GM21737 (cell line): ENCODE measurements around the gene ZNF568.
A peak's percentile ranks its signal among the peaks of the same experiment; 100 is the strongest.

Experiments used
- ATAC-seq: cut with Tn5 transposase; IDR thresholded peaks from one replicate; pipeline ENCODE4 v1.9.1; 2021; ENCODE audit warnings: mild to moderate bottlenecking, moderate library complexity; ENCODE audit not compliant: unreplicated experiment

The ZNF568 gene

GRCh38 chr19:36915992-36916830, at the start of gene ZNF568, which contains the start of gene ZNF829:
Gene ZNF568, plus strand, starts transcription at chr19:36916332. Its CDS starts 6,439 bp downstream, at chr19:36922771.
Gene ZNF829, minus strand, starts transcription at chr19:36916291. Its CDS starts 1,124 bp downstream, at chr19:36915167.
- ATAC-seq, result peak; percentile 87

GRCh38 chr19:36876993-36877938, 38.9 kb upstream of the ZNF568 start:
- no peak for ATAC-seq

DNA sequence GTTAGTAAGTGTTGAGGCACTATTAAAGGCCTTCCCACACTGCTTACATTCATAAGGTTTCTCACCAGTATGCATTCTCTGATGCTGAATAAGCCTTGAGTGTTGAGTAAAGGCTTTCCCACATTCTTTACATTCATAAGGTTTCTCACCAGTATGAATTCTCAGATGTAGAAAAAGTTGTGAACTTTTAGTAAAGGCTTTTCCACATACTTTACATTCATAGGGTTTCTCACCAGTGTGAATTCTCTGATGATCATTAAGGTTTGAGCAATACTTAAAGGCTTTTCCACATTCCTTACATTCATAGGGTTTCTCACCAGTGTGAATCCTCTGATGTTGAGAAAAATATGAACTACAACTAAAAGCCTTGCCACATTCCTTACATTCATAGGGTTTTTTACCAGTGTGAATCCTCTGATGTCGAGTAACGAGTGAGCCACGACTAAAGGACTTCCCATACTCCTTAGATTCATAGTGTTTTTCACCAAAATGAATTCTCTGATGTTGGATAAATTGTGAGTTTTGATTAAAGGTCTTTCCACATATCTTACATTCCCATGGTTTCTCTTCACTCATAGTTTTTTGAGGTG, 24.3 kb upstream of the ZNF568 start:
- no peak for ATAC-seq

GRCh38 chr19:36894849-36895383, 21.2 kb upstream of the ZNF568 start:
- no peak for ATAC-seq

- no peak for ATAC-seq
Observed at GRCh38 chr19:36898422-36898821, 17.7 kb upstream of the ZNF568 start.

GRCh38 chr19:36916991-36917390, 859 bp downstream of the ZNF568 start:
- no peak for ATAC-seq

- ATAC-seq, result no peak
Observed at GRCh38 chr19:36918090-36918489, 2.0 kb downstream of the ZNF568 start.

GRCh38 chr19:36931684-36932083, 15.6 kb downstream of the ZNF568 start:
- ATAC-seq, result no peak

GRCh38 chr19:36939153-36939552, 23.0 kb downstream of the ZNF568 start:
- ATAC-seq, result no peak

DNA sequence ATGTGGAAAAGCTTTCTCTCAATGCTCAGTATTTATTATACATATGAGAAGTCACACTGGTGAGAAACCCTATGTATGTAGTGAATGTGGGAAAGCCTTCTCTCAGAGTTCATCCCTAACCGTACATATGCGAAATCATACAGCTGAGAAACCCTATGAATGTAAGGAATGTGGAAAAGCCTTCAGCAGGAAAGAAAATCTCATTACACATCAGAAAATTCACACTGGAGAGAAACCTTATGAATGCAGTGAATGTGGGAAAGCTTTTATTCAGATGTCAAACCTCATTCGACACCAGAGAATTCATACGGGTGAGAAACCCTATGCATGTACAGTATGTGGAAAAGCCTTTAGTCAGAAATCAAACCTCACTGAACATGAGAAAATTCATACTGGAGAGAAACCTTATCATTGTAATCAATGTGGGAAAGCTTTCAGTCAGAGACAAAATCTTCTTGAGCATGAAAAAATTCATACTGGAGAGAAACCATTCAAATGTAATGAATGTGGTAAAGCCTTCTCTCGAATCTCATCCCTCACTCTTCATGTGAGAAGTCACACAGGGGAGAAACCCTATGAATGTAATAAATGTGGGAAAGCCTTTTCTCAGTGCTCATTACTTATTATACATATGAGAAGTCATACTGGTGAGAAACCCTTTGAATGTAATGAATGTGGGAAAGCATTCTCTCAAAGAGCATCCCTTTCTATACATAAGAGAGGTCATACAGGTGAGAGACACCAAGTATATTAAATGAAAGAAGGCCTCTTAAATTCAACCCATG, 34.4 kb downstream of the ZNF568 start:
- no peak for ATAC-seq

- no peak for ATAC-seq
Observed at GRCh38 chr19:36962346-36962745, 46.2 kb downstream of the ZNF568 start.

GRCh38 chr19:36963280-36963679, 47.1 kb downstream of the ZNF568 start:
- ATAC-seq, result no peak

DNA sequence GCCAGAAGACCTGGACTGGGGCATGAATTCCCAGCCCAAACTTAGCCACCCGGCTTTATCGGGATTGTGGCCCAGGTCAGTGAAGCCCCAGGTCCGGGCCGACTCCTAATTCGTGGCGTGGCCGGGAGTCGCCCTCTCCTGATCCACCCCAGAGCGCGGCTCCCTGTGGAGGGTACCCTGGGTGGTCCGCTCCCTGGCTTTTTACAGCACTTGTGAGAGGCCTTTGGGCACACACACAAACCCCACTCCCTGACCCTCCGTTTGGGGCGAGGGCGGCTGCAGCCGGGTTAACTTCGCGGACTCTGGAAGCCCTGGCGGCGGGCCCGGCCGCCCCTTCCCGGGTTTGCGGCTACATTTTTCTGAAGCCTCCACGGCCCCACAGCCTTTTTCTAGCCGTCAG, 56.4 kb downstream of the ZNF568 start:
- no peak for ATAC-seq

GRCh38 chr19:36973021-36973843, 57.1 kb downstream of the ZNF568 start:
- peak; percentile 93 for ATAC-seq

GRCh38 chr19:36973844-36974195, 57.7 kb downstream of the ZNF568 start:
- no peak for ATAC-seq

GRCh38 chr19:36986131-36986530, 70.0 kb downstream of the ZNF568 start:
- ATAC-seq, result no peak

DNA sequence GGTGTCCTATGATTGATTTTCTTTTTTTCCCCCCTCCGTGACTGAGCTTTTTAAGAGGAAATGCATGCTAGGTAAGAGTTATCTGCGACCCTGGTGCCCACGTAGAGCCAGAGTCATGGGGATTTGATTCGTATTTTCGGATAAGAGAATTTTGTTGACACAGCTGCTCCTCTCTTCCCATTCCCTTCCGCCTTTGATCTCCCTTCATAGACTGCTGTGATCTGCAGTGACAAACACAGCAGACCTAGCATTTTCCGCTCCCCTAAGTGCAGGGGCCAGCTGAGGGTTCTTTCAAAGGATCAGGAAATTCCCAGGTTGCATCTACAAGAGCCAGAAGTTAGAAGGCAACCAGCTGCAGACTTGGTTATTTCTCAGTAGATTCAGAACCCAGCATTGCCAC, 70.5 kb downstream of the ZNF568 start:
- no peak for ATAC-seq

DNA sequence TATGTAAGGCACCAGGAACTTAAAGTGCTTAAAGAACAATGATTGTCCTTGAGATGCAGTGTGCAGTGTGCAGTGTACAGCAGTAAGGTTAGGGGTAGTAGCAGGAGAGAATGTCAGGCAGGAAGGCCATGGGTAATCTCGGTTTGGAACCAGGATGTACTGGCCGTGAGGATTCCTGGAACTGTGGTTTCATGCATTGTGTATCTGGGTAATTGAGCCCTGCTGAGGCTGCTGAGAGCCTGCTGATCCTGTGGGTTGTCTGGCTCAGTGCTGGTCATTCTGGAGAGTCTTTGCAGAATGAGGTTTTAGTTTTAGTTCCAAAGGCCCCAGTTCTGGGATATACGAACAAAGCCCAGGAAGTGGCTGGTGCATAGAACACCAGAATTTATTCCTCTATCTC, 71.0 kb downstream of the ZNF568 start:
- ATAC-seq, result no peak

DNA sequence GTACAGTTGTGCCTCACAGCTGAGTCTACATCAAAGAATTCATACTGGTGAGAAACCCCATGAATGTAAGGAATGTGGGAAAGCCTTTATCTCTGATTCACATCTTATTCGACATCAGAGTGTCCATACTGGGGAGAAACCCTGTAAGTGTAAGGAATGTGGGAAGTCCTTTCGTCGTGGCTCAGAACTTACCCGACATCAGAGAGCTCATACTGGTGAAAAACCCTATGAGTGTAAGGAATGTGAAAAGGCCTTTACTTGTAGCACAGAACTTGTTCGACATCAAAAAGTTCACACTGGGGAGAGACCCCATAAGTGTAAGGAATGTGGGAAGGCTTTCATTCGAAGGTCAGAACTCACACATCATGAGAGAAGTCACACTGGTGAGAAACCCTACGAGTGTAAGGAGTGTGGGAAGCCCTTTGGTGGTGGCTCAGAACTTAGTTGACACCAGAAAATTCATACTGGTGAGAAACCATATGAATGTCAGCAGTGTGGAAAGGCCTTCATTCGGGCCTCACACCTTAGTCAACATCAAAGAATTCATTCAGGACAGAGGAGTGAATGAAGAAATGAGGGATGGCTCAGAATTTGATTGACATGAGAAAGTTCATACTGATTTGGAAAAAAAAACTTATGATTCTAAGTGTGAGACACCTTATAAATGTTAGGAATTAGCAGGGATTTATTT, 81.2 kb downstream of the ZNF568 start:
- no peak for ATAC-seq
